Common myeloid progenitor, CD34-positive (primary cell): Measurements from ENCODE around the gene IL9.

Experiments
- CTCF ChIA-PET: fragments of 350-600 bp; sonication (Branson Sonifier 250); formaldehyde crosslinking; loops from one replicate; lab custom pipeline; 2021; ENCODE audit warnings: antibody characterized with exemption; lab: Charles Lee
- POLR2A ChIA-PET: fragments of 350-600 bp; sonication (Branson Sonifier 250); formaldehyde crosslinking; loops from one replicate; lab custom pipeline; 2021; ENCODE audit warnings: antibody characterized with exemption; lab: Charles Lee
- DNase-seq, 3 donors: peaks; one replicate each; pipeline versions ENCODE4 v3.0.0 to v3.0.0-alpha.2; 2013
- H3K27ac ChIP-seq, 2 experiments: 1 replicate in 1 of 2; 2 replicates in 1 of 2; pipeline ENCODE4 v1.7.0; 2013; ENCODE audit warnings: inconsistent platforms in 2 of 2, low read length in 2 of 2, mild to moderate bottlenecking in 2 of 2, low read depth in 1 of 2, moderate library complexity in 1 of 2; ENCODE audit not compliant: severe bottlenecking in 2 of 2, insufficient read depth in 1 of 2, poor library complexity in 1 of 2
- H3K27me3 ChIP-seq, 5 experiments: replicated peaks in 2 of 5; 1 replicate in 3 of 5; 2 replicates in 2 of 5; pipeline versions ENCODE4 v1.6.1 to v1.7.0; 2013; ENCODE audit warnings: low read length in 4 of 5, mild to moderate bottlenecking in 2 of 5, moderate library complexity in 2 of 5, inconsistent platforms in 1 of 5; ENCODE audit not compliant: insufficient read depth in 5 of 5, control insufficient read depth in 4 of 5
- H3K36me3 ChIP-seq, 4 experiments: 1 replicate in 2 of 4; 2 replicates in 2 of 4; pipeline versions ENCODE4 v1.6.1 to v1.7.0; 2013; ENCODE audit warnings: low read length in 3 of 4, control low read depth in 1 of 4, mild to moderate bottlenecking in 1 of 4; ENCODE audit not compliant: control insufficient read depth in 4 of 4, insufficient read depth in 4 of 4
- H3K4me1 ChIP-seq, 4 experiments: 1 replicate in 3 of 4; 2 replicates in 1 of 4; pipeline versions ENCODE4 v1.6.1 to v1.7.1; 2013; ENCODE audit warnings: low read length in 3 of 4, mild to moderate bottlenecking in 3 of 4, control low read depth in 1 of 4, inconsistent platforms in 1 of 4, moderate library complexity in 1 of 4; ENCODE audit not compliant: control insufficient read depth in 4 of 4, insufficient read depth in 4 of 4; ENCODE audit errors: control extremely low read depth in 1 of 4
- H3K4me3 ChIP-seq, 7 experiments: 1 replicate in 4 of 7; 2 replicates in 3 of 7; pipeline versions ENCODE4 v1.5.1 to v1.7.0; 2013; ENCODE audit warnings: mild to moderate bottlenecking in 7 of 7, low read length in 6 of 7, moderate library complexity in 6 of 7, inconsistent platforms in 2 of 7, low read depth in 2 of 7, control low read depth in 1 of 7; ENCODE audit not compliant: insufficient read depth in 4 of 7, control insufficient read depth in 1 of 7; ENCODE audit errors: extremely low read depth in 1 of 7
- H3K9me3 ChIP-seq, 5 experiments: 1 replicate in 4 of 5; 2 replicates in 1 of 5; pipeline versions ENCODE4 v1.6.1 to v1.7.1; 2013; ENCODE audit warnings: low read length in 4 of 5, mild to moderate bottlenecking in 2 of 5, inconsistent platforms in 1 of 5, low read depth in 1 of 5, moderate library complexity in 1 of 5; ENCODE audit not compliant: control insufficient read depth in 4 of 5, insufficient read depth in 2 of 5; ENCODE audit errors: control extremely low read depth in 1 of 5
- WGBS: methylation state at CpG from one replicate; pipeline ENCODE4 v1.1.5; 2013; ENCODE audit not compliant: insufficient coverage; 5-methylcytosine and 5-hydroxymethylcytosine counted together

The IL9 gene

DNA sequence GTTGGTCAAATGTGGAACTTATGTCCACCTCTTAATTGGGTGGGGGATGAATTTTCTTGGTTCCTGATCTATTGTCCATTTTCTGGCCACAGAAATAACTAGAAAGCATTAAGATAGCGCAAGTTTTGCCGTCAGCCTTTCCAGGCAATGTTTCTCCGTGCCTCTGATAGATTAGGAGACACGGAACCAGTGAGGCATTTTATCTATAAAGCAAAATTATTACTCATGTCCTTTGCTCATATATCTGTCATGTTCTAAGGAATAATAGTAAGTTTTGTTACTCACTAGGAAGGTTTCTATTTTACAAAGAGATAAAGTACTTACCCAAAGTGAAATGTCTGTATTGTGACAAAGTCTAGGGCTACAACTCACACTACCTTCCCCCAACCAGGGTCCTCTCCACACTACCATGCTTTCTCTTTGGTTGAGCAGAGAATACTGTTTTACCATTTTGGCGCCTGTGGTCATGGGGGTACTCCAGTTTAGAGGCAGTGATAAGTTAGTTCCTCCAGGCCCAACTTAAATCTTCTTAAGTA lies 19.9 kb upstream of the IL9 start:
- H3K9me3 ChIP-seq = no peaks in the 10 kb centered on the region
- H3K4me1 ChIP-seq = no peaks in the 10 kb centered on the region
- no peak overlapping the region for H3K27ac ChIP-seq
- POLR2A ChIA-PET = no interaction called here
- no peak for DNase-seq
- no peak overlapping the region for H3K4me3 ChIP-seq
- CTCF ChIA-PET = interaction anchor here (1.6 kb wide), 1 partner anchor 29 kb away, joined by 5 read pairs; no protein-coding TSS in a partner anchor
- no peaks in the 10 kb centered on the region for H3K36me3 ChIP-seq
- WGBS = 100% methylated on average over 3 of the region's 5 CpGs
- H3K27me3 ChIP-seq = peaks cover 8 to 62% (median 22%) of the 10 kb centered on the region in 5 experiments

DNA sequence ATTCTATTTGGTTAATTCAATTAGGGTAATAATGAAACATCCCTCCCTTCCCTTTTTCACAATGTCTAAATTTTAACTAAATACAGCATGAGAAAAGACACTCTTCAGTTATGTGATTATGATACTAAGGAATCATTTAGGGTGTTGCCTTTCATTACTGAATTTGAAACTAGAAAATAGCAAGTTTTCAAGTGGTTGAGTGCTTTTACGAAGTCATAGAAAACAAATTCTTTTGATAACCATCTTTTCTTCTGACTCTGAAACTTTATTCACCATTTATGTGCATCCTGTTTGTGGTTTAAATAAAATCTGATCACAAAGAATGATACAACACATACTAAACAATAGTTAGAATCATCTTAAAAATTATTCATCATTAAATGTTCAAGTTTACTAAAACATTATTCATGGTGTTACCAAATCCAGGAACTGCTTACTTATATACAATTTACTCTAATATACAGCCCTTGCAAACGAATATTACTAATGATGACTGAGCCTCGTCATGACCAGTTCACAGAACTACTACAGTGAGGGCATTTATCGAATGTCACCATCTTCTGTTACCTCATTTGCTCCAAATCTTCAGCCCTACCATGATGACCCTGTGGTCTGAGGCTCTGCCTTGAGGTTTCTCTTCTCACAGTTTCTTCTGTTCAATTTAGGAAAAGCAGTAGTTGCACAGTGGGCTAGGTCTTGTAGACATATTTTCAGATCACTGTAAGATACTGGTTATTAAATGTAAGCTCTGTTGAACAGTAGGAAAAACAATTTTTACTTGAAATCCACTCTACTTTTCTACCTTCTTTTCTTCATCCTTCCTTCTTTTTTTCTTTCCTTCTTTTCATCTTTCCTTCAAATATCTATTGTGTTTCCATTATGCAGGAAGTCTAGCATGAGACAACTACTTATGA lies 18.3 kb upstream of the IL9 start:
- ChIA-PET CTCF (interaction anchor here (1.2 kb wide), 1 partner anchor 31 kb away, joined by 4 read pairs; no protein-coding TSS in a partner anchor), POLR2A (no interaction called here)
- no peaks in the 10 kb centered on the region for H3K36me3 ChIP-seq
- H3K4me3 ChIP-seq = no peak overlapping the region
- H3K9me3 ChIP-seq = no peaks in the 10 kb centered on the region
- WGBS = 94% methylated on average over 3 of the region's 4 CpGs
- no peak for DNase-seq
- H3K27me3 ChIP-seq = peaks cover 4 to 67% (median 30%) of the 10 kb centered on the region in 5 experiments
- no peaks in the 10 kb centered on the region for H3K4me1 ChIP-seq
- no peak overlapping the region for H3K27ac ChIP-seq

DNA sequence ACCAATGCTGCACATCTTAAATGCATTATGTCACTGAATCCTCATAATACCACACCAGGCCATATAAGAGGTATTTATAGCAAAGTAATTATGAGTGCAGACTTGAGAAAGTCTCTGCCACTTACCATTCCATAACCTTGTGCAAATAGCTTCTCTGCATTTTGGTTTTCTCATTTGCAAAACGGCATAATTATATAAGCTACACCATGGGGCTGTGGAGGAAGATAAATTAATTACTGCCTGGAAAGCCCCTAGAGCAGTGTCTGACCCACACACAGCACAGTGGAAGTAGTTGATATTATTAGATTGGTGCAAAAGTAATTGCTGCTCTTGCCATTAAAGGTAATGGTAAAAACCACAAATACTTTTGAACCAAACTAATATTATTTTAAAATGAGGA lies 9.5 kb upstream of the IL9 start:
- POLR2A ChIA-PET = no interaction called here
- H3K4me1 ChIP-seq = no peaks in the 10 kb centered on the region
- no peak overlapping the region for H3K27ac ChIP-seq
- no peaks in the 10 kb centered on the region for H3K9me3 ChIP-seq
- H3K36me3 ChIP-seq = no peaks in the 10 kb centered on the region
- H3K4me3 ChIP-seq = no peak overlapping the region
- WGBS = no CpG with 5 or more reads among the region's 1 CpG
- peaks cover 5 to 58% (median 17%) of the 10 kb centered on the region in 5 experiments for H3K27me3 ChIP-seq
- no peak for DNase-seq
- CTCF ChIA-PET = interaction anchor here (1.2 to 2.0 kb wide), 2 partner anchors 9 to 158 kb away, joined by 3 to 6 read pairs; partner anchors contain the start of gene IL9

DNA sequence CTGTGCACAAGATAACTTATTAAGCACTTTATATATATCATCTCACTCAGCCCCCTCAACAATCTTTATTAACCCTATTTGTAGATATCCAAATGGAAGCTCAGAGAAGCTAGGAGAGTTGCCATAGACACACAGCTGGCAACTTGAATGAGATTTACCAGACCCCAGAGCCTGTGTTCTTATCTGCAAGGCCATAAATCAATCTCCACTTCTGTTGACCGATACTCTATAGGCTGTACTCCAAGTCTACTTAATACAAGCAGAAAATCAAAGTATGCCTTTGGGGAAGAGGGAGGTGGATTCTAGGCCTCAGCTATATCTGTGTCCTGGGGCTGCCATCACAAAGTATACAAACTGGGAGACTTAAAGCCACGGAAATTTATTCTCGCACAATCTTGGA lies 6.0 kb upstream of the IL9 start:
- CTCF ChIA-PET = interaction anchor here (1.5 to 2.2 kb wide), 2 partner anchors 10 to 72 kb away, joined by 4 to 5 read pairs; no protein-coding TSS in a partner anchor
- Histone ChIP-seq H3K4me3 (no peak overlapping the region), H3K36me3 (no peaks in the 10 kb centered on the region), H3K27me3 (peaks cover 5 to 49% (median 16%) of the 10 kb centered on the region in 5 experiments), H3K4me1 (no peaks in the 10 kb centered on the region), H3K27ac (no peak overlapping the region), H3K9me3 (no peaks in the 10 kb centered on the region)
- no peak for DNase-seq
- POLR2A ChIA-PET = no interaction called here
- 80% methylated on average over 2 of the region's 3 CpGs for WGBS

DNA sequence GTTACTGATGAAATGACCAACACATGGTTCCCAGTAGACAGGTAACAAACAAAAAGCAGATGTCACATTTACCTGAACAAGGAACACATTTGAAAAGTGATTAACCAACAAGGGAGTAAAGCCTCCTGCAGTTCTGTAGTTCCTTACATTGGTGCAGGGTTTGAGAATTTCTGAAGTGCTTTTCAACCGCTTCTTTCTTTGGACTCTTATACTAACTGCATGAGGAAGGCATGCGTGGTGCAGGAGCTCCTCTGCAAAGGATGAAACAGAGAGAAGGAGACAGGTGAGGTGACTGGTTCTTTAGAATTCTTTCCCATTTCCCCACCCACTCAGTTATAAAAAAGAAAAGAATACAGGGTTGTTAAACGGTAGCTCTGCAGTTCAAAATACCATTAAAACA lies 4.6 kb upstream of the IL9 start:
- Histone ChIP-seq H3K9me3 (no peaks in the 10 kb centered on the region), H3K36me3 (no peaks in the 10 kb centered on the region), H3K27me3 (peaks cover 5 to 51% (median 19%) of the 10 kb centered on the region in 5 experiments), H3K27ac (no peak overlapping the region), H3K4me3 (no peak overlapping the region), H3K4me1 (no peaks in the 10 kb centered on the region)
- DNase-seq = no peak
- ChIA-PET CTCF (interaction anchor here (2.2 kb wide), 1 partner anchor 8 kb away, joined by 5 read pairs; no protein-coding TSS in a partner anchor), POLR2A (no interaction called here)
- 0% methylated on average over 1 of the region's 3 CpGs for WGBS

DNA sequence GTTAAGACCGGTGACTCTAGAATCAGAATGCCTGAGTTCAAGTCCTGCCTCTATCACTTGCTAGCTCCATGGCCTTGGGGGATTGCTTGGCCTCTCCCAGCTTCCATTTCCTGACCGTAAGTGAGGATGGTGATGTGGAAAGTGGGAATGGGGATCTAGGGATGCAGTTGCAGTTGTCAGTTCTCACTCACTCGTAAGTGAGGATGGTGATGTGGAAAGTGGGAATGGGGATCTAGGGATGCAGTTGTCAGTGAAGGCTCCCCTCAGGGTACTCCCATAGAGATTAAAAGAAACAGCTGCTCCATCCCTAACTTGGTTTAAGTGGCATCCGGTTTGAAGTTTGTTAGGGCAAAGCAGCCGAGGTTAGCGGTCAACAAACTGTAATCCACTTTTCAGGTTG lies 3.0 kb upstream of the IL9 start:
- Histone ChIP-seq H3K9me3 (no peaks in the 10 kb centered on the region), H3K27me3 (peaks cover 0 to 55% (median 21%) of the 10 kb centered on the region in 5 experiments), H3K4me1 (no peaks in the 10 kb centered on the region), H3K4me3 (no peak overlapping the region), H3K36me3 (no peaks in the 10 kb centered on the region), H3K27ac (no peak overlapping the region)
- ChIA-PET CTCF (interaction anchor here (1.3 to 1.7 kb wide), 2 partner anchors 10 to 13 kb away, joined by 3 to 7 read pairs; no protein-coding TSS in a partner anchor), POLR2A (no interaction called here)
- DNase-seq = no peak
- 89% methylated on average over 5 of the region's 6 CpGs for WGBS

DNA sequence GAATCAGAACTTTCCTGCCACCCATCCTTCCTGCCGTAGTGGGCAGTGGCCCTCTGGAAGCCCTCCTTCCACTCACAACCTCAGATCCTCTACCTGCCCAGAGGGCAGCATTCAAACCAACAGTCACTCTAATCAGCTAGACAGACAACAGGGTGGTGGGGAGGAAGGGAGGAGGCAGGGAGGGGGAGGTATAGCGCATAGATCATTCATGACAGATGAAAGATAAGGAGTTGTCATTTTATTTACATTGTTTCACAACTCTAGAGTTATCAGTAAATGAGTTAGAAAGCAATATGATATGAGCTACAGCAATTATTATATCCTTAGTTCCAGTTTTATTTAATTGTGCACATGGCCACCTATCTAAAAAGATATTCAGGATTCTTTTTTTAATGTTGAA lies 852 bp downstream of the IL9 start:
- POLR2A ChIA-PET = no interaction called here
- Histone ChIP-seq H3K4me1 (no peaks in the 10 kb centered on the region), H3K36me3 (no peaks in the 10 kb centered on the region)

More for the DNA sequence above, 852 bp downstream of the IL9 start:
- CTCF ChIA-PET = interaction anchor here (0.7 to 1.0 kb wide), 2 partner anchors 11 to 478 kb away, joined by 3 to 4 read pairs; no protein-coding TSS in a partner anchor
- Histone ChIP-seq H3K27me3 (peaks cover 0 to 38% (median 16%) of the 10 kb centered on the region in 5 experiments), H3K27ac (no peak overlapping the region), H3K4me3 (no peak overlapping the region), H3K9me3 (no peaks in the 10 kb centered on the region)
- WGBS = no CpG with 5 or more reads among the region's 2 CpGs
- DNase-seq = no peak
